ENCODE measurements around the gene ANKRD18B. TPM values are rescaled to one million over a fixed set of nuclear protein-coding genes. Genes with fewer than 3 reads are reported as not detected.
"Not testable (repeated sequence)": the region's sequence is repeated elsewhere in the genome, so short reads cannot be mapped to it uniquely, and the experiment has no call there.

Gene ANKRD18B
- total and polyA plus RNA-seq, 9 of the 15 experiments (the other 6 are each of a cell fraction or from before 2014, with no cell fraction given), result 0.43 to 12.6 (median 1.8) TPM

- H3K9ac ChIP-seq (ENCODE audit: insufficient read depth in 1 of 2, low read depth in 2 of 2, low read length in 2 of 2); H3K9me3 ChIP-seq (replicated peaks; ENCODE audit: control insufficient read depth, insufficient read depth, low read depth, low read length); ATAC-seq; H3K4me1 ChIP-seq (replicated peaks in 1 of 2; ENCODE audit: control insufficient read depth in 2 of 2, insufficient read depth in 2 of 2, low read length in 2 of 2); in situ Hi-C loops (cut with MboI); H3K27ac ChIP-seq (ENCODE audit: extremely low read depth, low read depth, low read length); intact Hi-C loops (cut with micrococcal nuclease); H2AFZ ChIP-seq (ENCODE audit: low read depth, low read length); BruUV-seq (replicated peaks); H3K36me3 ChIP-seq (ENCODE audit: control insufficient read depth, insufficient read depth, low read length); H3K27me3 ChIP-seq (ENCODE audit: control insufficient read depth in 2 of 2, insufficient read depth in 2 of 2, low read length in 2 of 2); H4K20me1 ChIP-seq (replicated peaks; ENCODE audit: control insufficient read depth, insufficient read depth, low read length); H3K4me2 ChIP-seq (ENCODE audit: insufficient read depth, low read length); H3K79me2 ChIP-seq (ENCODE audit: control insufficient read depth, insufficient read depth, low read length); H3K9me1 ChIP-seq (ENCODE audit: control insufficient read depth, insufficient read depth, low read length); H3K4me3 ChIP-seq; CTCF ChIA-PET (ENCODE audit: low intra/inter-chr PET ratio); TF ChIP-seq TOE1 (CRISPR knock-in tag; IDR thresholded peaks at IDR 0.05; ENCODE audit: borderline replicate concordance, low read depth): not testable (repeated sequence)
- peak; percentile 23 for FAIRE-seq
- POLR2A ChIA-PET, result interaction anchor here (1.0 kb wide), 1 partner anchor 19 kb away, joined by 6 read pairs; the partner anchor contains the start of gene NOL6
- peak in 1 of 4 experiments; percentile 13 for DNase-seq (ENCODE audit: extremely low read depth in 1 of 4, low spot score in 3 of 4)
- WGBS (ENCODE audit: insufficient coverage, low coverage, missing lambda C conversion rate), result 0% methylated on average over 2 of the region's 2 CpGs
- TF ChIP-seq TFE3 (CRISPR knock-in tag; IDR thresholded peaks at IDR 0.05), result peak; percentile 93
- peak; percentile 55 for TF ChIP-seq SMARCE1 (IDR thresholded peaks at IDR 0.05)
- peak; percentile 75 for TF ChIP-seq RAD51 (IDR thresholded peaks at IDR 0.05; ENCODE audit: borderline replicate concordance, low read depth)
- peak; percentile 43; the same call in 1 of the 2 replicates for TF ChIP-seq NFIC (IDR thresholded peaks at IDR 0.05)
- TF ChIP-seq ARID1B (IDR thresholded peaks at IDR 0.05), result peak; percentile 46; the same call in 1 of the 2 replicates
- TF ChIP-seq FOSL1 (tag; conservative IDR thresholded peaks at IDR 0.05), result 0 out of 2 replicates have a peak, but pooled peaks have one; percentile 31
- TF ChIP-seq SMARCA4 (IDR thresholded peaks at IDR 0.05), result 0 out of 2 replicates have a peak, but pooled peaks have one; percentile 33
- TF ChIP-seq USF2 (CRISPR knock-in tag; IDR thresholded peaks at IDR 0.05), result peak; percentile 44; the same call in 1 of the 2 replicates
- peak; percentile 80 for TF ChIP-seq TOE1 (IDR thresholded peaks at IDR 0.05; ENCODE audit: borderline replicate concordance)
Measured at GRCh38 chr9:33493819-33494218, 30.2 kb upstream of the ANKRD18B start.
